ENCODE results near the gene NDUFAF5. TPM values are rescaled to one million over a fixed set of nuclear protein-coding genes. Genes with fewer than 3 reads are reported as not detected.

Gene NDUFAF5
- total and polyA plus RNA-seq, 7 donors: 17.4 to 28.2 (median 19.3) TPM

DNA sequence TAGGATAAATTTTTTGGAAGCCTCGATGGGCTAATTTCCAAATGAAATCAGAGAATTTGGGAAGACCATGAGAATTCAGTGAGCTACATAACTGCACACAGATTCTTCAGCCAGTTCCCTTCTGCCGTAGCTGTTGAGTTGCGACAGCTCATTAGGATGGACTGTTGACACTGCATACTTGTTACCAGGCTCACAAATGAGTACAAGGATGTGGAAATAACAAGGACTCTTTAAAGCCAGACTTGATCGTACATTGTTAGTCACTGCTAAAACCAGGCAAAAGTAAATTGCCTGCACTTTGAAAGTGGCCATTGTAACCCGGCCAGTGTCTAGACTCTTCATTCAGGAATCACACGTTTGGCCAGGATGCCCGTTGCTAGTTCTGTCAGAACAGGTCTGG is 37.0 kb downstream of the NDUFAF5 start:
- intact Hi-C loops (cut with DNase I): loop anchor here (2.0 to 5.0 kb wide), 2 partner anchors 60 to 129 kb away; no protein-coding TSS in a partner anchor
- DNase-seq: no peak
- Histone ChIP-seq H3K9me3 (no peaks in the 10 kb centered on the region), H3K27ac (no peak overlapping the region), H3K4me3 (no peak overlapping the region), H3K36me3 (peaks cover 0 to 19% (median 11%) of the 10 kb centered on the region in 4 donors), H3K27me3 (no peaks in the 10 kb centered on the region), H3K4me1 (peaks cover 0 to 7% (median 2%) of the 10 kb centered on the region in 4 donors)
- no peak for TF ChIP-seq EP300 (IDR thresholded peaks at IDR 0.05)
- TF ChIP-seq, protein P1, sequence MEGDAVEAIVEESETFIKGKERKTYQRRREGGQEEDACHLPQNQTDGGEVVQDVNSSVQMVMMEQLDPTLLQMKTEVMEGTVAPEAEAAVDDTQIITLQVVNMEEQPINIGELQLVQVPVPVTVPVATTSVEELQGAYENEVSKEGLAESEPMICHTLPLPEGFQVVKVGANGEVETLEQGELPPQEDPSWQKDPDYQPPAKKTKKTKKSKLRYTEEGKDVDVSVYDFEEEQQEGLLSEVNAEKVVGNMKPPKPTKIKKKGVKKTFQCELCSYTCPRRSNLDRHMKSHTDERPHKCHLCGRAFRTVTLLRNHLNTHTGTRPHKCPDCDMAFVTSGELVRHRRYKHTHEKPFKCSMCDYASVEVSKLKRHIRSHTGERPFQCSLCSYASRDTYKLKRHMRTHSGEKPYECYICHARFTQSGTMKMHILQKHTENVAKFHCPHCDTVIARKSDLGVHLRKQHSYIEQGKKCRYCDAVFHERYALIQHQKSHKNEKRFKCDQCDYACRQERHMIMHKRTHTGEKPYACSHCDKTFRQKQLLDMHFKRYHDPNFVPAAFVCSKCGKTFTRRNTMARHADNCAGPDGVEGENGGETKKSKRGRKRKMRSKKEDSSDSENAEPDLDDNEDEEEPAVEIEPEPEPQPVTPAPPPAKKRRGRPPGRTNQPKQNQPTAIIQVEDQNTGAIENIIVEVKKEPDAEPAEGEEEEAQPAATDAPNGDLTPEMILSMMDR (IDR thresholded peaks at IDR 0.05): no peak
- TF ChIP-seq POLR2A (IDR thresholded peaks at IDR 0.05): no peak
- TF ChIP-seq POLR2AphosphoS5 (IDR thresholded peaks at IDR 0.05): no peak
- 91 to 92% methylated on average over 7 of the region's 7 CpGs for WGBS, 2 donors

- intact Hi-C loops (cut with DNase I): loop anchor here (5.0 kb wide), 1 partner anchor 60 kb away; no protein-coding TSS in a partner anchor
- Histone ChIP-seq H3K36me3 (peaks cover 0 to 13% (median 6%) of the 10 kb centered on the region in 4 donors), H3K4me1 (peaks cover 0 to 7% (median 2%) of the 10 kb centered on the region in 4 donors), H3K27ac (no peak overlapping the region), H3K27me3 (no peaks in the 10 kb centered on the region), H3K9me3 (no peaks in the 10 kb centered on the region), H3K4me3 (no peak overlapping the region)
- DNase-seq: no peak
- TF ChIP-seq EP300 (IDR thresholded peaks at IDR 0.05) (no peak), POLR2AphosphoS5 (IDR thresholded peaks at IDR 0.05) (no peak), POLR2A (IDR thresholded peaks at IDR 0.05) (no peak)
- TF ChIP-seq, protein P1 (IDR thresholded peaks at IDR 0.05): no peak
- WGBS, 2 donors: 66 to 80% methylated on average over 2 of the region's 2 CpGs
Observed at GRCh38 chr20:13822459-13822858, 37.6 kb downstream of the NDUFAF5 start.

GRCh38 chr20:13824459-13824858 is 39.6 kb downstream of the NDUFAF5 start:
- 95 to 99% methylated on average over 3 of the region's 3 CpGs for WGBS, 2 donors
- Histone ChIP-seq H3K27me3 (no peaks in the 10 kb centered on the region), H3K36me3 (no peaks in the 10 kb centered on the region), H3K4me1 (peaks cover 0 to 7% (median 2%) of the 10 kb centered on the region in 4 donors), H3K4me3 (no peak overlapping the region), H3K27ac (no peak overlapping the region), H3K9me3 (no peaks in the 10 kb centered on the region)
- no peak for DNase-seq
- no peak for TF ChIP-seq POLR2A (IDR thresholded peaks at IDR 0.05)
- no peak for TF ChIP-seq EP300 (IDR thresholded peaks at IDR 0.05)
- TF ChIP-seq, protein P1 (IDR thresholded peaks at IDR 0.05): no peak
- no peak for TF ChIP-seq POLR2AphosphoS5 (IDR thresholded peaks at IDR 0.05)
- intact Hi-C loops (cut with DNase I): loop anchor here (5.0 kb wide), 1 partner anchor 58 kb away; no protein-coding TSS in a partner anchor

DNA sequence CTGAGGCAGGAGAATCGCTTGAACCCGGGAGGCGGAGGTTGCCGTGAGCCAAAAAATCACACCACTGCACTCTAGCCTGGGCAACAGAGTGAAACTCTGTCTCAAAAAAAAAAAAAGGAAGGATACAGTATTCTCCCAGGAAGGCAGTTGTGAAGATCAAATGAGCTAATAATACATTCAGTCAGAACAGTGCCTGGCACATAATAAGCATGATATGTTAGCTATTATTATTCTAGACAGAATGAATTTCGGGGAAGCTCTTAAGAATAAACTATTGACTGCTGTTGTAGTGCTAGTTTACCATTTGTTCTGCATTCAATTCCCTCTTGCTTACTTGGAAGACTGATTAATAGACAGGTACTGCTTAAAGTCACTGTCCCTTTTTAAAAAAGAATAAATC is 40.6 kb downstream of the NDUFAF5 start:
- TF ChIP-seq, protein P1 (IDR thresholded peaks at IDR 0.05): no peak
- TF ChIP-seq POLR2A (IDR thresholded peaks at IDR 0.05) (no peak), EP300 (IDR thresholded peaks at IDR 0.05) (no peak), POLR2AphosphoS5 (IDR thresholded peaks at IDR 0.05) (no peak)
- no peaks in the 10 kb centered on the region for H3K9me3 ChIP-seq
- H3K27me3 ChIP-seq: no peaks in the 10 kb centered on the region
- intact Hi-C loops (cut with DNase I): no loop called here
- no peak overlapping the region for H3K27ac ChIP-seq
- no peak for DNase-seq
- no peaks in the 10 kb centered on the region for H3K36me3 ChIP-seq
- no peak overlapping the region for H3K4me3 ChIP-seq
- peaks cover 0 to 7% (median under 1%) of the 10 kb centered on the region in 4 donors for H3K4me1 ChIP-seq
- WGBS, 2 donors: 88 to 91% methylated on average over 4 to 5 of the region's 5 CpGs

- no peak overlapping the region for H3K4me3 ChIP-seq
- DNase-seq: no peak
- WGBS, 2 donors: 82 to 83% methylated on average over 3 of the region's 3 CpGs
Observed at GRCh38 chr20:13831476-13831875, 46.6 kb downstream of the NDUFAF5 start.

More at GRCh38 chr20:13831476-13831875, 46.6 kb downstream of the NDUFAF5 start:
- H3K27me3 ChIP-seq: no peaks in the 10 kb centered on the region
- intact Hi-C loops (cut with DNase I): no loop called here
- H3K9me3 ChIP-seq: no peaks in the 10 kb centered on the region
- peaks cover 0 to under 1% (median 0%) of the 10 kb centered on the region in 4 donors for H3K4me1 ChIP-seq
- H3K27ac ChIP-seq: no peak overlapping the region
- TF ChIP-seq POLR2AphosphoS5 (IDR thresholded peaks at IDR 0.05) (no peak), EP300 (IDR thresholded peaks at IDR 0.05) (no peak), POLR2A (IDR thresholded peaks at IDR 0.05) (no peak)
- TF ChIP-seq, protein P1 (IDR thresholded peaks at IDR 0.05): no peak
- no peaks in the 10 kb centered on the region for H3K36me3 ChIP-seq
